Measurements from ENCODE around the gene SGTA. TPM values are rescaled to one million over a fixed set of nuclear protein-coding genes. Genes with fewer than 3 reads are reported as not detected.

Gene SGTA
- total RNA-seq, 1 experiment from 2014 or later, result 109 TPM

- CTCF ChIA-PET, result interaction anchor here (1.4 kb wide), 1 partner anchor 472 kb away, joined by 3 read pairs; no protein-coding TSS in a partner anchor
- Histone ChIP-seq H3K4me3 (replicated peaks in 1 of 2; ENCODE audit: low read depth in 1 of 2, low read length in 2 of 2) (no peak overlapping the region), H4K20me1 (ENCODE audit: insufficient read depth) (no peaks in the 10 kb centered on the region), H3K9ac (ENCODE audit: low read length) (no peak overlapping the region), H3K36me3 (ENCODE audit: control insufficient read depth in 1 of 2, insufficient read depth in 2 of 2, low read length in 2 of 2) (peaks cover 45 to 50% of the 10 kb centered on the region in 2 experiments; a peak in 3 of 4 replicates), H3K9me3 (ENCODE audit: control insufficient read depth in 1 of 2, insufficient read depth in 1 of 2, low read depth in 1 of 2, low read length in 2 of 2) (no peaks in the 10 kb centered on the region), H2AFZ (ENCODE audit: low read depth, low read length, poor library complexity, severe bottlenecking) (no peak overlapping the region), H3K9me2 (ENCODE audit: insufficient read depth) (no peaks in the 10 kb centered on the region), H3K27me3 (ENCODE audit: insufficient read depth, low read length) (no peaks in the 10 kb centered on the region), H3K27ac (ENCODE audit: low read depth, low read length) (no peak overlapping the region), H3K4me1 (ENCODE audit: control insufficient read depth in 1 of 2, insufficient read depth in 2 of 2, low read length in 2 of 2) (peaks cover 0 to 1% of the 10 kb centered on the region in 2 experiments; a peak in 2 of 4 replicates), H3K79me2 (ENCODE audit: insufficient read depth, low read length) (peaks cover 38% of the 10 kb centered on the region), H3K4me2 (ENCODE audit: low read length) (no peak overlapping the region)
- intact Hi-C loops (cut with micrococcal nuclease), result no loop called here
- RAD21 ChIA-PET (ENCODE audit: low non-redundant PET in 1 of 2, low total read pairs in 2 of 2, uncharacterized antibody in 2 of 2, unreplicated experiment in 2 of 2), result no interaction called here
- ATAC-seq, result no peak
- TF ChIP-seq SP1 (IDR thresholded peaks at IDR 0.05; ENCODE audit: low read depth) (no peak), YY1 (IDR thresholded peaks at IDR 0.05; ENCODE audit: extremely low read depth, insufficient replicate concordance, low read depth, low read length) (no peak), RAD21 (IDR thresholded peaks at IDR 0.05; ENCODE audit: low read depth) (no peak), MAX (IDR thresholded peaks at IDR 0.05) (no peak), EZH2 (IDR thresholded peaks at IDR 0.05) (no peak), POLR2AphosphoS5 (IDR thresholded peaks at IDR 0.05; ENCODE audit: low read depth, low read length) (no peak), ELF1 (IDR thresholded peaks at IDR 0.05; ENCODE audit: borderline replicate concordance, low read depth) (no peak), EGR1 (IDR thresholded peaks at IDR 0.05; ENCODE audit: low read depth) (no peak), CBX3 (IDR thresholded peaks at IDR 0.05; ENCODE audit: low read depth) (no peak)
- TF ChIP-seq, protein P1, sequence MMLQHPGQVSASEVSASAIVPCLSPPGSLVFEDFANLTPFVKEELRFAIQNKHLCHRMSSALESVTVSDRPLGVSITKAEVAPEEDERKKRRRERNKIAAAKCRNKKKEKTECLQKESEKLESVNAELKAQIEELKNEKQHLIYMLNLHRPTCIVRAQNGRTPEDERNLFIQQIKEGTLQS (IDR thresholded peaks at IDR 0.05), result no peak
- TF ChIP-seq, protein P2, sequence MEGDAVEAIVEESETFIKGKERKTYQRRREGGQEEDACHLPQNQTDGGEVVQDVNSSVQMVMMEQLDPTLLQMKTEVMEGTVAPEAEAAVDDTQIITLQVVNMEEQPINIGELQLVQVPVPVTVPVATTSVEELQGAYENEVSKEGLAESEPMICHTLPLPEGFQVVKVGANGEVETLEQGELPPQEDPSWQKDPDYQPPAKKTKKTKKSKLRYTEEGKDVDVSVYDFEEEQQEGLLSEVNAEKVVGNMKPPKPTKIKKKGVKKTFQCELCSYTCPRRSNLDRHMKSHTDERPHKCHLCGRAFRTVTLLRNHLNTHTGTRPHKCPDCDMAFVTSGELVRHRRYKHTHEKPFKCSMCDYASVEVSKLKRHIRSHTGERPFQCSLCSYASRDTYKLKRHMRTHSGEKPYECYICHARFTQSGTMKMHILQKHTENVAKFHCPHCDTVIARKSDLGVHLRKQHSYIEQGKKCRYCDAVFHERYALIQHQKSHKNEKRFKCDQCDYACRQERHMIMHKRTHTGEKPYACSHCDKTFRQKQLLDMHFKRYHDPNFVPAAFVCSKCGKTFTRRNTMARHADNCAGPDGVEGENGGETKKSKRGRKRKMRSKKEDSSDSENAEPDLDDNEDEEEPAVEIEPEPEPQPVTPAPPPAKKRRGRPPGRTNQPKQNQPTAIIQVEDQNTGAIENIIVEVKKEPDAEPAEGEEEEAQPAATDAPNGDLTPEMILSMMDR (IDR thresholded peaks at IDR 0.05 in 2 of 3, conservative IDR thresholded peaks at IDR 0.05 in 1 of 3; ENCODE audit: borderline replicate concordance in 1 of 3, insufficient read depth in 1 of 3, low read depth in 2 of 3, low read length in 2 of 3), result no peak
- no peak for DNase-seq (ENCODE audit: low read depth, low spot score)
- POLR2A ChIA-PET, result no interaction called here
- BruUV-seq (replicated peaks), result no TSS peak
These were observed 20.5 kb upstream of the SGTA start for GRCh38 chr19:2803486-2804155.

Measured in HCT116 (cell line).